ENCODE results near the gene BIRC2.

Gene BIRC2

DNA sequence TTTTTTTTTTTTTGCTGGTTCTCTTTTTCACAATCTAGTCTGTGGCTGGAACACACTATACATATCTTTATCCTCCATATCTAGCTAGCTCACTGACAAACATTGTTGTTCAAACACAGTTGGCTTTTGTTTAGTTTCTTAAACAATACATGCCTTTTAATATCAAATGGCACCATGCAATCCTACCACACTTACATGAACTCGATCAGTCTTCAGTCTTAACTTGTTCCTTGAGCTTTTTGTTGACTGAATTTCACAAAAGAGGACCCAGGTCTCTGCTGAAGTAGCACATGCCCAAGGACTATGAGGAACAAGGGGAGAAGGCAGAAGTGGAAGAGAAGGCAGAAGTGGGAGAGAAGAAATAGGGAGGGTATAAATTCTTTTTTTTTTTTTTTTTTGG, 80.1 kb downstream of the BIRC2 start:
- no peaks in the 10 kb centered on the region for H3K9me2 ChIP-seq (replicated peaks; ENCODE audit: control insufficient read depth, low read length)
- no peak overlapping the region for H3K4me2 ChIP-seq (ENCODE audit: low read length)
- H3F3A ChIP-seq (ENCODE audit: control insufficient read depth, insufficient read depth) = peaks cover 8% of the 10 kb centered on the region
- peaks cover 71% of the 10 kb centered on the region for H3K36me3 ChIP-seq (ENCODE audit: control insufficient read depth, low read length)
- H3K4me1 ChIP-seq (ENCODE audit: control insufficient read depth, low read length) = peaks cover 48% of the 10 kb centered on the region
- peaks cover 97% of the 10 kb centered on the region for H3K79me2 ChIP-seq (ENCODE audit: control insufficient read depth, low read length)
- peaks cover 13% of the 10 kb centered on the region; the same call in 1 of the 2 replicates for H4K20me1 ChIP-seq (ENCODE audit: control insufficient read depth, insufficient read depth, low read depth, low read length)
- no peak overlapping the region for H3K4me3 ChIP-seq (ENCODE audit: low read length)
- TF ChIP-seq, protein P1, sequence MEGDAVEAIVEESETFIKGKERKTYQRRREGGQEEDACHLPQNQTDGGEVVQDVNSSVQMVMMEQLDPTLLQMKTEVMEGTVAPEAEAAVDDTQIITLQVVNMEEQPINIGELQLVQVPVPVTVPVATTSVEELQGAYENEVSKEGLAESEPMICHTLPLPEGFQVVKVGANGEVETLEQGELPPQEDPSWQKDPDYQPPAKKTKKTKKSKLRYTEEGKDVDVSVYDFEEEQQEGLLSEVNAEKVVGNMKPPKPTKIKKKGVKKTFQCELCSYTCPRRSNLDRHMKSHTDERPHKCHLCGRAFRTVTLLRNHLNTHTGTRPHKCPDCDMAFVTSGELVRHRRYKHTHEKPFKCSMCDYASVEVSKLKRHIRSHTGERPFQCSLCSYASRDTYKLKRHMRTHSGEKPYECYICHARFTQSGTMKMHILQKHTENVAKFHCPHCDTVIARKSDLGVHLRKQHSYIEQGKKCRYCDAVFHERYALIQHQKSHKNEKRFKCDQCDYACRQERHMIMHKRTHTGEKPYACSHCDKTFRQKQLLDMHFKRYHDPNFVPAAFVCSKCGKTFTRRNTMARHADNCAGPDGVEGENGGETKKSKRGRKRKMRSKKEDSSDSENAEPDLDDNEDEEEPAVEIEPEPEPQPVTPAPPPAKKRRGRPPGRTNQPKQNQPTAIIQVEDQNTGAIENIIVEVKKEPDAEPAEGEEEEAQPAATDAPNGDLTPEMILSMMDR (IDR thresholded peaks at IDR 0.05; ENCODE audit: low read depth, low read length, poor library complexity, severe bottlenecking) = no peak
- no peak for TF ChIP-seq EZH2phosphoT487 (IDR thresholded peaks at IDR 0.05; ENCODE audit: borderline replicate concordance, low read length)
- peaks cover 4% of the 10 kb centered on the region; the same call in 1 of the 2 replicates for H3K9me3 ChIP-seq (ENCODE audit: control insufficient read depth, insufficient read depth, low read length)
- no peak overlapping the region for H3K27ac ChIP-seq (ENCODE audit: low read depth, low read length)
- H3K27me3 ChIP-seq (ENCODE audit: control insufficient read depth, low read length) = no peaks in the 10 kb centered on the region
